Activated T-cell treated with anti-CD3 and anti-CD28 coated beads, Interleukin-2, amount 50 U/mL, for 72 hours (primary cell): Measurements from ENCODE around the gene GSE1. TPM values are rescaled to one million over a fixed set of nuclear protein-coding genes. Genes with fewer than 3 reads are reported as not detected.
A peak's percentile ranks its signal among the peaks of the same experiment; 100 is the strongest.

Experiments used
- ATAC-seq, 2 donors: fragments of 150-1000 bp; cut with Tn5 transposase; replicated peaks in 1 of 2; 2 replicates each; pipeline ENCODE4 v1.10.0; 2021; ENCODE audit warnings: moderate library complexity in 2 of 2, mild to moderate bottlenecking in 1 of 2
- DNase-seq, 2 donors: peaks; one replicate each; pipeline ENCODE4 v3.0.0; 2021 to 2022; ENCODE audit warnings: mixed read lengths in 1 of 2
- H3K27ac Mint-ChIP-seq: one replicate; pipeline ENCODE4 v1.8.0; 2022; ENCODE audit warnings: mild to moderate bottlenecking, moderate library complexity, mixed read lengths
- H3K27me3 Mint-ChIP-seq: one replicate; pipeline ENCODE4 v1.8.0; 2022; ENCODE audit warnings: low read depth, mixed read lengths
- H3K36me3 Mint-ChIP-seq, 2 donors: one replicate each; pipeline ENCODE4 v1.8.0; 2022; ENCODE audit warnings: mixed read lengths in 2 of 2, mild to moderate bottlenecking in 1 of 2; ENCODE audit not compliant: insufficient read depth in 2 of 2
- H3K4me1 Mint-ChIP-seq: one replicate; pipeline ENCODE4 v1.8.0; 2022; ENCODE audit warnings: low read depth, mixed read lengths
- H3K4me3 Mint-ChIP-seq, 2 donors: one replicate each; pipeline ENCODE4 v1.8.0; 2022; ENCODE audit warnings: mild to moderate bottlenecking in 2 of 2, mixed read lengths in 2 of 2, moderate library complexity in 2 of 2
- H3K9me3 Mint-ChIP-seq, 2 donors: one replicate each; pipeline ENCODE4 v1.8.0; 2022; ENCODE audit warnings: mixed read lengths in 2 of 2
- total RNA-seq, 2 donors: library from RNA; stranded (reverse); gene quantifications; one replicate each; pipeline ENCODE4 v1.2.3, GENCODE V29; 2022

GSE1 gene
- total RNA-seq, 2 donors from 2014 or later: 26.7 to 30.9 TPM

- Mint-ChIP-seq H3K4me1 (no peaks in the 10 kb centered on the region), H3K27me3 (peaks cover 14% of the 10 kb centered on the region), H3K9me3 (peaks cover 0 to 4% of the 10 kb centered on the region in 2 donors), H3K27ac (no peak overlapping the region), H3K4me3 (no peak overlapping the region), H3K36me3 (peaks cover 0 to 4% of the 10 kb centered on the region in 2 donors)
- ATAC-seq (no peak), DNase-seq (no peak)
Measured at GRCh38 chr16:85711982-85712587, 99.0 kb downstream of the GSE1 start.

DNA sequence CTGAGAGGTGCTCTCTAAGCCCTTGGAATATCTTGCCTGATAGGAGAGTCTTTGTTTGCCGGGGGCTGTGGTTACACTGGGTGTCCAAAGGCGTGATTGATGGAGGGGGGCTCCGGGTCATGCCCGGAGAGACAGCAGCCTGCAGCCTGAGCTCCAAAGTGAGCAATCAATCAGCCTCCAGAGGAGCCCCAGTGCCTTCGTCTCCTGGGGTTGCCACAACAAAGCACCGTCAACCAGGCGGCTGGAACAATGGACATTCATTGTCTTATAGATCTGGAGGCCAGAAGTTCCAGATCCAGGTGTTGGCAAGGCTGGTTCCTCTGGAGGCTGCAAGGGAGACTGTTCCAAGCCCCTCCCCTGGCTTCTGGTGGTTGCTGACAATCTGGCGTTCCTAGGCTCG is 99.7 kb downstream of the GSE1 start:
- no peak for ATAC-seq
- Mint-ChIP-seq H3K27me3 (peaks cover 14% of the 10 kb centered on the region), H3K27ac (no peak overlapping the region), H3K4me1 (no peaks in the 10 kb centered on the region), H3K36me3 (peaks cover 0 to 4% of the 10 kb centered on the region in 2 donors), H3K9me3 (peaks cover 0 to 4% of the 10 kb centered on the region in 2 donors), H3K4me3 (no peak overlapping the region)
- no peak for DNase-seq

DNA sequence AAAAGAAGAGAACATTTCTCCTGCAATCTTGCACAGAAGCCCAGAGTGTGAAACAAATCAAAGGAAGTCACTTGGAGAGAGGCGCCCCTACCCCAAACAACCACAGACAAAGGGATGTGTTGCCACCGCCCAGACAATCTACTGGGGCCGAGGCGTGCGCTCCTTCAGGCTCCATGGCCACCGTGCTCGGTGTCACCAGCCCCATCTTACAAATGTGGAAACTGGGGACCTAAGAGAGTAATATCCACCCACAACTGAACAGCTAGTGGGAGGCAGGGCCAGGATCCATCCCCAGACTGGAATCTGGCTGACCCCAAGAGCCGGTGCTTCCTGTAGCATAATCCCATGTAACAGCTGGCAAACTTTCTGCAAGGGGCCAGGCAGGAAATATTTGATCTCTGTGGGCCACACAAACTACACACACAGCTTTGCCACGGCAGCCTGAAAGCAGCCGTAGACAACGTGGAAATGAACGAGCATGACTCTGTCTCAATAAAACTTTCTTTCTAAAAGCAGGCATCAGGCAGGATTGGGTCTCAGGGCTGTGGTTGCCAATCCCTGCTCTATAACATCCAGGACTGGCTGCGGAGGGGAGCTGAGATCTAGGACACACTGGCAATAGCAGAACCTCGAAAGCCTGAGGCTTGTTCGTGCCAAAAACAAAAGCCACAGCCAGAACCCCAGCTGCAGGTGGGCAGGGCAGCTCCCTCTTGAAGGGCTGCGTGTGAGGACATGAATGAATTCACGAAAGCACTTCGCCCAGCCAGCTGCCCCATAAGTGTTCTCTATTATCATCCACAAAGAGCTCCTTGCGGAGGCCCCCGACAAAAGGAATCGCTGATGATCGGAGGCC is 102.3 kb downstream of the GSE1 start:
- Mint-ChIP-seq H3K27me3 (peaks cover 14% of the 10 kb centered on the region), H3K4me1 (no peaks in the 10 kb centered on the region), H3K36me3 (peaks cover 0 to 4% of the 10 kb centered on the region in 2 donors), H3K4me3 (peak overlapping the region in 1 of 2 donors; percentile 12), H3K9me3 (peaks cover 0 to 4% of the 10 kb centered on the region in 2 donors), H3K27ac (no peak overlapping the region)
- ATAC-seq (no peak), DNase-seq (no peak)

DNA sequence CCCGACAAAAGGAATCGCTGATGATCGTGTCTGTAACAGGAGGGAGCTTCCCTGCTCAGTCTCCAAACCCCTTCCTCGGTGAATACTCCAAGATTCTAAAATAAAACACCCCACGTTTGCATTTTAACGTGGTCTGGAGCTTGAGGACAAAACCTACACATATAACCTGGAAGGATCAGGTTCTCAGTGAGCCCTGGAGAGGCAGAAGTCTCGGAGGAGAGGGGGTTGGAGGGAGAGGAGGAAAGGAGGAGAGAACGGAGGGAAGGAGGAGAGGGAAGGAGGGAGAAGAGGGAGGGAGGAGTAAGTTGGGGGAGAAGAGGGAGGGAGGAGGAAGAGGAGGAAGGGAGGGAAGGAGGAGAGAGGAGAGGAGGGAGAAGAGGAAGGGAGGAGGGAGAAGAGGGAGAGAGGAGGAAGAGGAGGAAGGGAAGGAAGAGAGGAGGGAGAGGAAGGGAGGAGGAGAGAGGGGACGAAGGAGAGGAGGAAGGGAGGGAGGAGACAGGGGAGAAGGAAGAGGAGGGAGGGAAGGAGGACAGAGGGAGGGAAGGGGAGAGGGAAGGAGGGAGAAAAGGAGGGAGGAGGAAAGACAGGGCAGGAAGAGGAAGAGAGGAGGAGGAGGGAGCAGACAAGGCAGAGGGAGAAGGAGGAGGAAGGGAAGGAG is 103.0 kb downstream of the GSE1 start:
- peaks cover 14% of the 10 kb centered on the region for H3K27me3 Mint-ChIP-seq
- H3K27ac Mint-ChIP-seq: no peak overlapping the region
- H3K9me3 Mint-ChIP-seq: peaks cover 0 to 4% of the 10 kb centered on the region in 2 donors
- DNase-seq (no peak), ATAC-seq (no peak)
- peaks cover 0 to 4% of the 10 kb centered on the region in 2 donors for H3K36me3 Mint-ChIP-seq
- H3K4me1 Mint-ChIP-seq: no peaks in the 10 kb centered on the region
- no peak overlapping the region for H3K4me3 Mint-ChIP-seq

- Mint-ChIP-seq H3K9me3 (peaks cover 0 to 4% of the 10 kb centered on the region in 2 donors), H3K4me3 (no peak overlapping the region), H3K4me1 (no peaks in the 10 kb centered on the region), H3K27ac (no peak overlapping the region), H3K27me3 (peaks cover 14% of the 10 kb centered on the region), H3K36me3 (peaks cover 0 to 4% of the 10 kb centered on the region in 2 donors)
- DNase-seq: no peak
- no peak for ATAC-seq
Measured at GRCh38 chr16:85716680-85717038, 103.5 kb downstream of the GSE1 start.

- Mint-ChIP-seq H3K4me1 (no peaks in the 10 kb centered on the region), H3K9me3 (no peaks in the 10 kb centered on the region), H3K4me3 (no peak overlapping the region), H3K36me3 (no peaks in the 10 kb centered on the region), H3K27ac (no peak overlapping the region), H3K27me3 (peaks cover 14% of the 10 kb centered on the region)
- ATAC-seq (peak; percentile 39 to 55), DNase-seq (peak; percentile 66 to 69)
Measured at GRCh38 chr16:85717393-85718152, 104.5 kb downstream of the GSE1 start.

DNA sequence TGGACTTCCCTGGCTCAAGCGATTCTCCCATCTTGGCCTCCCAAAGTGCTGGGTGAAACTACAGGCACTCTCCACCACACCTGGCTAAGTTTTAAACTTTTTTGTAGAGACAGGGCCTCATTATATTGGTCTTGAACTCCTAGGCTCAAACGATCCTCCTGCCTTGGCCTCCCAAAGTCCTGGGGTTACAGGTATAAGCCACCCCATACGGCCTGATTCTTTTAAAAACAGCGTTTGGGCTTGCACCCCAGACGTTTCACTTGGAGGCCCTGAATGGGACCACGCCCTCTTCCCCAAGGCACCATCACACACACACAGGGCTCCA is 105.0 kb downstream of the GSE1 start:
- Mint-ChIP-seq H3K4me3 (no peak overlapping the region), H3K36me3 (no peaks in the 10 kb centered on the region), H3K27ac (no peak overlapping the region), H3K27me3 (peaks cover 14% of the 10 kb centered on the region), H3K9me3 (no peaks in the 10 kb centered on the region), H3K4me1 (no peaks in the 10 kb centered on the region)
- DNase-seq: no peak
- ATAC-seq: no peak

GRCh38 chr16:85718682-85719081 is 105.6 kb downstream of the GSE1 start:
- H3K27me3 Mint-ChIP-seq: peaks cover 14% of the 10 kb centered on the region
- no peaks in the 10 kb centered on the region for H3K9me3 Mint-ChIP-seq
- DNase-seq: no peak
- no peaks in the 10 kb centered on the region for H3K36me3 Mint-ChIP-seq
- no peaks in the 10 kb centered on the region for H3K4me1 Mint-ChIP-seq
- no peak overlapping the region for H3K27ac Mint-ChIP-seq
- H3K4me3 Mint-ChIP-seq: no peak overlapping the region
- ATAC-seq: no peak

- peaks cover 14% of the 10 kb centered on the region for H3K27me3 Mint-ChIP-seq
- H3K27ac Mint-ChIP-seq: no peak overlapping the region
- DNase-seq (no peak), ATAC-seq (no peak)
- H3K4me3 Mint-ChIP-seq: no peak overlapping the region
- H3K4me1 Mint-ChIP-seq: no peaks in the 10 kb centered on the region
- no peaks in the 10 kb centered on the region for H3K9me3 Mint-ChIP-seq
- H3K36me3 Mint-ChIP-seq: no peaks in the 10 kb centered on the region
Measured at GRCh38 chr16:85719605-85720301, 106.6 kb downstream of the GSE1 start.

- H3K27ac Mint-ChIP-seq: no peak overlapping the region
- H3K4me1 Mint-ChIP-seq: no peaks in the 10 kb centered on the region
- H3K36me3 Mint-ChIP-seq: no peaks in the 10 kb centered on the region
- no peak overlapping the region for H3K4me3 Mint-ChIP-seq
- no peaks in the 10 kb centered on the region for H3K9me3 Mint-ChIP-seq
- ATAC-seq (no peak), DNase-seq (no peak)
- peaks cover 12% of the 10 kb centered on the region for H3K27me3 Mint-ChIP-seq
Measured at GRCh38 chr16:85720302-85720637, 107.1 kb downstream of the GSE1 start.

DNA sequence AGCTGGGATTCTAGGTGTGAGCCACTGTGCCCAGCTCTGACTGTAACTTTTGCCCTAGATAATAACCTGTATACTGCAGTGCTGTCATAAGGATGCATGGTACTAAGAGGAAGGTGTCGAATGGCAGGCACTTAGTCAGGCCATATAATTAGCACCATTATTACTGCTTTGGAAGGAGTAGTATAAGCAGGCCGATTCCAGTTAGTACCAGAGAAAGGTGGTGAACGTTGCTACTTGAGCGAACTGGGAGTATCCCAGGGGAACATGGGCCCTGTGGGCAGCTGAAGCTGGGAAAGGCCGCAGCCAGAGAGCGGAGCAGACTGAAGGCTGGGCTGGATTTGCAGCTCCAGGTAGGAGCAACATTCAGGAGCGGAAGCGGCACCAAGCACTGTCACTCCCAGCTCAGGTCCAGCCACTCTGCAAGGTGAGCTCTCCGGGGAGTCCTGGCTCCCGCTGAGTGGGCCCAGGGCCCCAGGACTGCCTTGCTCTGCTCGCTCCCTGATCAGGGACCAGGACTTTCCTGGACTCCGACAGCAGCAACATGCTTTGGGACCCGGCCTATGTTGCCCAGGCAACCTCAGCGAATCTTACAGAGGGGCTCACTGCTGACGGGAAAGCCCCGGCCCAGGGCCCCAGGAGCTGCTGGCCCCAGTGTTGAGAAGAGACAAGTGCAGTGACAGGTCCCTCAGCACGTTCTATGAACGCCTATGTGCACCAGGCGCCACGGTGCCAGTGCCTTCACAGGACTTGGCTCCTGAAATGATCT is 109.2 kb downstream of the GSE1 start:
- H3K9me3 Mint-ChIP-seq: no peaks in the 10 kb centered on the region
- DNase-seq (no peak), ATAC-seq (no peak)
- no peaks in the 10 kb centered on the region for H3K36me3 Mint-ChIP-seq
- no peaks in the 10 kb centered on the region for H3K4me1 Mint-ChIP-seq
- H3K4me3 Mint-ChIP-seq: no peak overlapping the region
- H3K27ac Mint-ChIP-seq: no peak overlapping the region
- no peaks in the 10 kb centered on the region for H3K27me3 Mint-ChIP-seq
